Omental fat pad (tissue), 4 donors: Measurements from ENCODE around the gene HPSE2. TPM values are rescaled to one million over a fixed set of nuclear protein-coding genes. Genes with fewer than 3 reads are reported as not detected.

Source experiments
- ATAC-seq: fragments of 150-250 bp; one replicate; pipeline ENCODE4 v1.9.1; 2016; ENCODE audit warnings: mild to moderate bottlenecking, moderate library complexity; ENCODE audit not compliant: low FRiP score
- DNase-seq: peaks from one replicate; pipeline ENCODE4 v3.0.0-alpha.2; 2019; ENCODE audit warnings: low spot score
- CTCF ChIP-seq, 3 donors: fragments of 450-650 bp; IDR thresholded peaks; one replicate each; pipeline ENCODE4 v1.5.1; 2016 to 2017; ENCODE audit warnings: antibody characterized with exemption in 3 of 3, mild to moderate bottlenecking in 3 of 3, moderate library complexity in 2 of 3
- total RNA-seq, 4 donors: library from RNA; depleted of rRNA; stranded (reverse); fragments of >200 nt; gene quantifications; one replicate each; pipeline ENCODE4 v1.1.0, GENCODE V29; 2016

The HPSE2 gene
- total RNA-seq, 4 donors from 2014 or later = 0.24 to 1.5 (median 0.46) TPM

GRCh38 chr10:98858525-98858924, 377.1 kb downstream of the HPSE2 start:
- no peak for TF ChIP-seq CTCF (IDR thresholded peaks at IDR 0.05)
- no peak for DNase-seq
- no peak for ATAC-seq

- ATAC-seq (no peak), DNase-seq (no peak)
- no peak for TF ChIP-seq CTCF (IDR thresholded peaks at IDR 0.05)
Measured at GRCh38 chr10:98855403-98856189, 380.1 kb downstream of the HPSE2 start.

- DNase-seq (no peak), ATAC-seq (no peak)
- TF ChIP-seq CTCF (IDR thresholded peaks at IDR 0.05) = no peak
Measured at GRCh38 chr10:98852686-98853085, 383.0 kb downstream of the HPSE2 start.

- TF ChIP-seq CTCF (IDR thresholded peaks at IDR 0.05) = no peak
- DNase-seq (no peak), ATAC-seq (no peak)
Measured at GRCh38 chr10:98848361-98848760, 387.3 kb downstream of the HPSE2 start.

GRCh38 chr10:98846787-98847186, 388.9 kb downstream of the HPSE2 start:
- DNase-seq (no peak), ATAC-seq (no peak)
- TF ChIP-seq CTCF (IDR thresholded peaks at IDR 0.05) = no peak

- no peak for TF ChIP-seq CTCF (IDR thresholded peaks at IDR 0.05)
- no peak for ATAC-seq
- DNase-seq = no peak
Measured at GRCh38 chr10:98833542-98833941, 402.1 kb downstream of the HPSE2 start.

- TF ChIP-seq CTCF (IDR thresholded peaks at IDR 0.05) = no peak
- DNase-seq (no peak), ATAC-seq (no peak)
Measured at GRCh38 chr10:98832738-98833137, 402.9 kb downstream of the HPSE2 start.
